Measurements from ENCODE around the gene CFAP119.
"Not testable (repeated sequence)": the region's sequence is repeated elsewhere in the genome, so short reads cannot be mapped to it uniquely, and the experiment has no call there.

The CFAP119 gene

GRCh38 chr16:30761928-30762902 lies at the start of gene CFAP119, which contains the start of gene RNF40:
TSS of gene CFAP119 (minus strand) at chr16:30762062. CDS start at chr16:30761748, 314 bp downstream.
TSS of gene RNF40 (plus strand) at chr16:30762322. CDS start at chr16:30762546, 224 bp downstream.
- Histone ChIP-seq H3K4me1 (ENCODE audit: insufficient read depth, poor library complexity, severe bottlenecking) (peaks cover 10% of the 10 kb centered on the region), H3K9me3 (ENCODE audit: severe bottlenecking) (no peaks in the 10 kb centered on the region), H3K27ac (ENCODE audit: poor library complexity, severe bottlenecking) (peak within 1 kb of the TSS; percentile 54), H3K4me3 (ENCODE audit: severe bottlenecking) (peak within 1 kb of the TSS; percentile 70), H3K36me3 (ENCODE audit: low read depth) (peaks cover 44% of the 10 kb centered on the region), H3K27me3 (ENCODE audit: insufficient read depth, poor library complexity, severe bottlenecking) (no peaks in the 10 kb centered on the region)
- no peak for TF ChIP-seq CTCF (IDR thresholded peaks at IDR 0.05; ENCODE audit: poor library complexity, severe bottlenecking)
- DNase-seq (ENCODE audit: low spot score) = peak; percentile 93
- peak; percentile 89 for ATAC-seq (ENCODE audit: low read depth)

GRCh38 chr16:30809675-30810074 lies 47.8 kb upstream of the CFAP119 start:
- H3K27ac ChIP-seq (ENCODE audit: poor library complexity, severe bottlenecking); H3K36me3 ChIP-seq (ENCODE audit: low read depth); H3K4me3 ChIP-seq (ENCODE audit: severe bottlenecking); H3K27me3 ChIP-seq (ENCODE audit: insufficient read depth, poor library complexity, severe bottlenecking); H3K4me1 ChIP-seq (ENCODE audit: insufficient read depth, poor library complexity, severe bottlenecking); DNase-seq (ENCODE audit: low spot score); H3K9me3 ChIP-seq (ENCODE audit: severe bottlenecking); ATAC-seq (ENCODE audit: low read depth): not testable (repeated sequence)

- not testable (repeated sequence) for H3K27ac ChIP-seq (ENCODE audit: poor library complexity, severe bottlenecking); H3K9me3 ChIP-seq (ENCODE audit: severe bottlenecking); H3K27me3 ChIP-seq (ENCODE audit: insufficient read depth, poor library complexity, severe bottlenecking); H3K36me3 ChIP-seq (ENCODE audit: low read depth); H3K4me3 ChIP-seq (ENCODE audit: severe bottlenecking); H3K4me1 ChIP-seq (ENCODE audit: insufficient read depth, poor library complexity, severe bottlenecking); DNase-seq (ENCODE audit: low spot score); ATAC-seq (ENCODE audit: low read depth)
Observed at GRCh38 chr16:30808890-30809426, 47.1 kb upstream of the CFAP119 start.

- Histone ChIP-seq H3K27me3 (ENCODE audit: insufficient read depth, poor library complexity, severe bottlenecking) (no peaks in the 10 kb centered on the region), H3K36me3 (ENCODE audit: low read depth) (no peaks in the 10 kb centered on the region), H3K4me3 (ENCODE audit: severe bottlenecking) (no peak overlapping the region), H3K4me1 (ENCODE audit: insufficient read depth, poor library complexity, severe bottlenecking) (no peaks in the 10 kb centered on the region), H3K9me3 (ENCODE audit: severe bottlenecking) (no peaks in the 10 kb centered on the region), H3K27ac (ENCODE audit: poor library complexity, severe bottlenecking) (no peak overlapping the region)
- no peak for TF ChIP-seq CTCF (IDR thresholded peaks at IDR 0.05; ENCODE audit: poor library complexity, severe bottlenecking)
- ATAC-seq (ENCODE audit: low read depth) = no peak
- DNase-seq (ENCODE audit: low spot score) = no peak
Observed at GRCh38 chr16:30808146-30808545, 46.3 kb upstream of the CFAP119 start.

GRCh38 chr16:30805370-30806169 lies 43.7 kb upstream of the CFAP119 start:
- Histone ChIP-seq H3K27ac (ENCODE audit: poor library complexity, severe bottlenecking) (peak overlapping the region; percentile 55), H3K27me3 (ENCODE audit: insufficient read depth, poor library complexity, severe bottlenecking) (no peaks in the 10 kb centered on the region), H3K4me3 (ENCODE audit: severe bottlenecking) (peak overlapping the region; percentile 64), H3K36me3 (ENCODE audit: low read depth) (no peaks in the 10 kb centered on the region), H3K4me1 (ENCODE audit: insufficient read depth, poor library complexity, severe bottlenecking) (no peaks in the 10 kb centered on the region), H3K9me3 (ENCODE audit: severe bottlenecking) (no peaks in the 10 kb centered on the region)
- DNase-seq (ENCODE audit: low spot score) = no peak
- no peak for TF ChIP-seq CTCF (IDR thresholded peaks at IDR 0.05; ENCODE audit: poor library complexity, severe bottlenecking)
- peak; percentile 93 for ATAC-seq (ENCODE audit: low read depth)
